Hippocampal formation (tissue), 2 donors: ENCODE results near the gene EDN2.

ENCODE experiments used
- DNase-seq, 2 donors: peaks; one replicate each; lab custom pipeline; 2025; lab: John Stamatoyannopoulos, UW

The EDN2 gene

GRCh38 chr1:41483001-41483850, 1.3 kb downstream of the EDN2 start:
- no peak for DNase-seq

- no peak for DNase-seq
Observed at GRCh38 chr1:41482001-41482765, 2.3 kb downstream of the EDN2 start.

- DNase-seq: no peak
Observed at GRCh38 chr1:41481109-41481775, 3.2 kb downstream of the EDN2 start.

- no peak for DNase-seq
Observed at GRCh38 chr1:41480204-41481108, 4.0 kb downstream of the EDN2 start.

GRCh38 chr1:41479808-41480160, 4.7 kb downstream of the EDN2 start:
- no peak for DNase-seq

- peak in 1 of 2 donors; percentile 52 for DNase-seq
Observed at GRCh38 chr1:41479000-41479807, 5.3 kb downstream of the EDN2 start.

- no peak for DNase-seq
Observed at GRCh38 chr1:41478118-41478748, 6.2 kb downstream of the EDN2 start.

- no peak for DNase-seq
Observed at GRCh38 chr1:41476807-41477361, 7.6 kb downstream of the EDN2 start.

GRCh38 chr1:41475859-41476567, 8.5 kb downstream of the EDN2 start:
- no peak for DNase-seq

GRCh38 chr1:41475346-41475745, 9.1 kb downstream of the EDN2 start:
- DNase-seq: no peak

GRCh38 chr1:41474490-41475271, 9.8 kb downstream of the EDN2 start:
- peak in 1 of 2 donors; percentile 29 for DNase-seq

- DNase-seq: no peak
Observed at GRCh38 chr1:41473738-41474362, 10.6 kb downstream of the EDN2 start.

- no peak for DNase-seq
Observed at GRCh38 chr1:41471658-41472057, 12.8 kb downstream of the EDN2 start.

- DNase-seq: no peak
Observed at GRCh38 chr1:41469706-41470105, 14.8 kb downstream of the EDN2 start.

GRCh38 chr1:41468122-41468762, 16.2 kb downstream of the EDN2 start:
- no peak for DNase-seq

- no peak for DNase-seq
Observed at GRCh38 chr1:41467673-41468072, 16.8 kb downstream of the EDN2 start.

GRCh38 chr1:41466146-41466545, 18.3 kb downstream of the EDN2 start:
- no peak for DNase-seq

GRCh38 chr1:41465741-41466140, 18.7 kb downstream of the EDN2 start:
- DNase-seq: no peak
